HG03045 (cell line): ENCODE measurements around the gene WIPF3.
"Not testable (repeated sequence)": the region's sequence is repeated elsewhere in the genome, so short reads cannot be mapped to it uniquely, and the experiment has no call there.

Experiments used
- ATAC-seq: cut with Tn5 transposase; IDR thresholded peaks from one replicate; pipeline ENCODE4 v1.9.1; 2021; ENCODE audit warnings: mild to moderate bottlenecking, moderate library complexity; ENCODE audit not compliant: unreplicated experiment

WIPF3 gene

GRCh38 chr7:29875741-29876140, 69.4 kb downstream of the WIPF3 start:
- no peak for ATAC-seq

GRCh38 chr7:29877196-29877595, 70.9 kb downstream of the WIPF3 start:
- ATAC-seq = no peak

DNA sequence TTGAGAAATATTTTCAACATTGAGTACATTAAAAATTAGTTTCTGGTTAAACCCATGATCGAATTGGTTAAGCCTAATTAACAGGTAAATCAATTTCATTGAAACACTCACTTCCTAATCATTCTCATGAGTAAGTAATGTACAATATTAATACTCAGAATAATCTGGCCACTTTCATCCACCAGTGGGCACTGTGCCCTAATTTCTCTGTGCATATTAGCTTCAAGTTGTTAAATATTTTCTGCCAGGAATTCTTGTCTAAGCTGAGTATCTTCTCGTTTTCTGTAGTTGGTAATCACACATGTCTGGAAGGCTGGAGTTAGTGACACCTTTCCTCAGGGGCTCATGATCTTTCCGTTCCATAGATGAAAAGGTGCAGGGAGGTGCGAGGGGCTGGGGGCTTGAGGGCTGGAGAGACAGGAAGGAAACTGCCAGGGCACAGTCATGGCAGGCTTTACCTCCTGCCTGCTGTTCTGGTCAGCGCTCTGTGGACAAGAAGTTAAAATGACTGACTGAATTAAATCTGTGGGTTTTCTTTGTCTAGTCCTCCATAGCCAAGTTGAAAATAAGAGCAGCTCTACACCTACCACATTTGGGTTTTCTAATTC, 71.9 kb downstream of the WIPF3 start:
- ATAC-seq = no peak

- no peak for ATAC-seq
Observed at GRCh38 chr7:29879609-29880008, 73.3 kb downstream of the WIPF3 start.

- no peak for ATAC-seq
Observed at GRCh38 chr7:29881724-29882123, 75.4 kb downstream of the WIPF3 start.

- no peak for ATAC-seq
Observed at GRCh38 chr7:29882481-29882880, 76.2 kb downstream of the WIPF3 start.

- no peak for ATAC-seq
Observed at GRCh38 chr7:29883462-29884398, 77.4 kb downstream of the WIPF3 start.

DNA sequence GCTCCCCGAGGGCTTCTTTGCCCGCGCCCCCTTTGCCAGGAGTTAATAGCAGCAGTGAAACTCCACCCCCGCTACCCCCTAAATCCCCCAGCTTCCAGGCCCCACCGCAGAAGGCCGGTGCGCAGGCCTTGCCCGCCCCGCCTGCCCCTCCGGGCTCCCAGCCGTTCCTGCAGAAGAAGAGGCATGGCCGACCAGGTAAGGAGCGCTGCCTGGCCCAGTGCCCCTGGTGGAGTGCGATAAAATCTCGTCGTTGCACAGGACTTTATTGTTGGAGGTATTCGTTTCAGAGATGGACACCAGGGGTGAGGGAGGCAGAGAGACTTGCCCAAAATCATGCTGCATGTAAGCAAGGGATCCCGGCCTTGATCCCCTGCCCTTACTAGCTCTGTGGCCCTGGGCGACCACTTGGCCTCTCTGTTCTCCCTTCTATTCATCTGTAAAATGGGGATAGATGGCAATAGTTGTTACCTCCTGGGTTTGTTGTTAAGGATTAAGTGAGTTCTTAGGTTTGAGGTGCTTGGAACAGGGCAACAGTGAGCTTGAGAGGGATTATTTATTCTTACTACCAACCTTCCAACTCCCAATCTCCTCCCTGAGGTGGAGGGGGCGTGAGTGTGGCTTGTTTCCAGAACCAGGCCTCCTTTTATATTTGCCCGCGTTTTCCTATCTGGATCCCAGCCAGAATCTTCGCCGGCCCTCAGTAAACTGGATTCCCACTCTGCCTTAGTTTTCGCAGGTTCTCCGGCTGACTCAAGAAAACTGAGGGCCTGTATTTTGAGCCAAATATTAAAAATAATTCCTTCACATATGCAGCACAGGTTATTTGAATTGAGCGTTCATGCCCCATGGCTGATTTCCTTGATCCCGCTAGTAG, 78.3 kb downstream of the WIPF3 start:
- ATAC-seq = no peak

DNA sequence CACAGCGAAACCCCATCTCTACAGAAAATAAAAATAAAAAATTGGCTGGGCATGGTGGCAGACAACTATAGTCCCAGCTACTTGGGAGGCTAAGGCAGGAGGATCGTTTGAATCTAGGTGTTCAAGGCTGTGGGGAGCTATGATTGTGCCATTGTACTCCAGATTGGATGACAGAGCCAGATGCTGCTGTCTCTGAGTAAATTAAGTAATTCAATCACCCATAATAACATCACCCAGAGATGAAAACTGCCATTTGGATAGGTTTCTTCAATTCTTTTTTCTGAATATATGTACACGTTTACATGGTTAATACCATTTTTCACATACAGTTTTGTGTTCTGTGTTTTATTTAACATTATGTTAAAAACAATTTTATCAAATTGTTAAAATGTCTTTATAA, 79.3 kb downstream of the WIPF3 start:
- ATAC-seq = no peak

DNA sequence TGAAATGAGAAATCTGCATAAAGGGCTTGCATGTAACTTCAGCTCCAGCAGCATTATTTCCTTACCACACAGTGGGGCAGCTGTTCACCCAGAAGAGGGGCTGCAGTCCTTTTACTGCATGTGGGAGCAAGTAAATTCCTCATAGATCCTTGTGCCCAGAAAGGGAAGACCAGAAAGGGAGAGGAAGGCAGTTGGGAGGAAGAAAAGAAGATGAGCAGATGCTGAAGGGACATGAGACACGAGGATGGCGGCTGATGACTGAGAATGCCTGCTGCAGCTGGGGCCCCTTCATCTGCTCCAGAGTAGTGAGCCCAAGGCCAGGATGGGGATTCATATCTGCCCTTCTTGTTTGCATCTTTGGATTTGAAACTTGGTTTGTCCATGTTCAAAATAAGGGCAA, 80.5 kb downstream of the WIPF3 start:
- ATAC-seq = no peak

DNA sequence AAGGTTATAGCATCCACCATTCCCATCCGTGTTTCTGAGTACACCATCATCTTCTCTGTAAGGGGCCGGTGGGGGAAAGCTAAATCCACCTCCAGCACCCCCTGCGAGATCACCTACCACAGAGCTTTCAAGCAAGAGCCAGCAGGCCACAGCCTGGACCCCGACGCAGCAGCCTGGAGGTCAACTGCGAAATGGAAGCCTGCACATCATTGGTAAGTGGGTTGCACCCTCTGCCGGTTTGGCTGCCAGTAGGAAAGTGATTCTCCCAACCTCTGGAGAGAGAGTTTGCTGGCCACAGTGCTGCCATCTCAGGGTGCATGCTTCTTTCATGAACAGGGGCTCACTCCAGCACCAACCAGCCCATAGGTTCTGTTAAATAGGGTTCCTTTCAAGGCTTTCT, 81.7 kb downstream of the WIPF3 start:
- ATAC-seq = no peak

DNA sequence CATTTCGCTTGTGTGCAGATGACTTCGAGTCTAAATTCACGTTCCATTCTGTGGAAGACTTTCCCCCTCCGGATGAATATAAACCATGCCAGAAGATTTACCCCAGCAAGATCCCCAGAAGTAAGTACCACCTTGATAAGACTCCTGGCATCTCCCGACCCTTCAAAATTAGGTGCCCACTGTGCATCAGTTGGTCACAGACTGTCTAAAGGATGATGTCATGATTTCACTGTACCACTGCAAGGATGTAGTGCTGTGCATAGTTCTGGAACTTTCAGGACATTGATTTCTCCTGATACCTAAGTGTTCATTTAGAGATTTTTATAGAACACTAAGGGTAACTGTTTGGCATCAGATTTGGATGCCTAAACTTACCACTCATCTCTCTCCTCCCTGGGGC, 83.0 kb downstream of the WIPF3 start:
- no peak for ATAC-seq

DNA sequence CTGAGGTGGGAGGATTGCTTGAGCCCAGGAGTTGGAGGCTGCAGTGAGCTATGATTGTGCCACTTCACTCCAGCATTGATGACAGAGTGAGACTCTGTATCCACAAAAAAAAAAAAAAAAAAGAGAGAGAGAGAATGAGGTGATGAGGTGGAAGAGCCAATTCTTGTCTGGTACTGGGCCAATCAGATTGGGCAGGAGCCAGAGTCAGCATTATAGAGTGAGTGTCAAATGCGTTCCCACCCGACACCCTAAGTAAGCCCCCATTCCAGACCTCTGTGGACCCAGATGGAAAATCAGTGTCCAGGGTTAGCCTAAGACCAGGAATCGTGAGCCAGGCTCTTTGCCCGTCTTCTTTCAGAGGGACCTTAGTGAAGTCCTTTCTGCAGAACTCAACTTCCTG, 83.9 kb downstream of the WIPF3 start:
- ATAC-seq = no peak

GRCh38 chr7:29890786-29891185, 84.5 kb downstream of the WIPF3 start:
- not testable (repeated sequence) for ATAC-seq

DNA sequence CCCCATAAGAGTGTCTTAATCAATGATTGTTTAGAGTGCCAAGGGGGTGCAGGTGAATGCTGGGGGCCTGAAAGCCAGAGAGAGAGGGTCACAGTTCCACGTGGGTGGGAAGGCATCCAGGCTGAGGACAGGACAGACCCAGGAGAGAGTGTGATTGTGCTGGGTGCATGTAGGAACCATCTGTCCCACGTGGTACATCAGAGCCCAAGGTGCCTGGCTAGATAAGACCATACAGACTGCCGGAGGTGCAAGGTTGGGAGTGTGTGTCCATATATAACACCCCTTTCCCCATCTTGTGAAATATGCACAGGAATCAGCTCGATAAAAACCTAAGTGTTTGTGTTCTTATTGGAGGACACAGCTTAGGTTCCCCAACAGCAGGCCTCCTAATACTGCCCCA, 85.5 kb downstream of the WIPF3 start:
- ATAC-seq = no peak

DNA sequence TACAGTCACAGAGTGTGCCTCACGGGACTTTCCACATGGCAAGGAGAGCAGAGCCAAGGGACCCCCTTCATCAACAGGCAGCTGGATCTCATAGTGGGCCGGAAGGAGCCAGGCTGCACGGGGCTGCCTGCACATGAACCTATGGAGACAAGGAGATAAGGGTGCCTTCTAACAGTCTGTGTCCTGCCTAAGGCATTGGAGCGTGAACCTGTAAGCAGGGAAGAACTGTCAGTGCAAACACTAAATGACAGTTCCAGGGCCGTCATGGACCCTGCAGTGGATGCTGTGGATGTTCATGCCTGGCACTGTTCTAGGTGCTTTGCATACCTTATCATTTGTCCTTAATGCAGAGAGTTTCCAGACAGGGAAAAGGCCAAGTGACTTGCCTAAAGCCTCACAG, 85.9 kb downstream of the WIPF3 start:
- no peak for ATAC-seq

DNA sequence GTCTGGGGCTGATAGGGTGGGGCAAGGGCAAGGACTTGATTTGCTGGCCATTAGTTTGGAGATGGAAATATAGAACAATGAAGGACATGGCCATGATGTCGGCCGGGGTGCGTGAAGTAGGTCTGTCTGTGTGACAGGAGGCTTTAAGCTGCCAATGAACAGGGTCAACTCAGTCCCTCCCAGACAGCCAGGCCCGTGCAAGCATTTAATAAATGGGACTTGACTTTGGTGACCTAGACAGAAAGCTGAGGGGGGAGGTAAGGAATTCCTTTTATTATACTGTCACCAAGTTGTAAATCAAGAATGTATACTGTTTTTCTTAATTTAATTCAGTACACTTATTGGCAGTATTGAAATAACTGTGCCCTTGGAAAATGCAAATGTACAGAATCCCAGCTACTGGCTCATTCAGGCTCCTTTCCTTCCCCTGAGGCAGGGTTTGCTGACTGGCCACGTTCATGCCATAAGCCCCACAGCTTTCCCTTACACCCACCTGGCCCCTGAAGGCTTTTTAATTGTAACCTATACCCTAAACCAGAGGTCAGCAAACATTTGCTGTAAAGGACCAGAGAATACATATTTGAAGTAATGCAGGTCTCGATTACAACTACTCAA, 87.2 kb downstream of the WIPF3 start:
- no peak for ATAC-seq

DNA sequence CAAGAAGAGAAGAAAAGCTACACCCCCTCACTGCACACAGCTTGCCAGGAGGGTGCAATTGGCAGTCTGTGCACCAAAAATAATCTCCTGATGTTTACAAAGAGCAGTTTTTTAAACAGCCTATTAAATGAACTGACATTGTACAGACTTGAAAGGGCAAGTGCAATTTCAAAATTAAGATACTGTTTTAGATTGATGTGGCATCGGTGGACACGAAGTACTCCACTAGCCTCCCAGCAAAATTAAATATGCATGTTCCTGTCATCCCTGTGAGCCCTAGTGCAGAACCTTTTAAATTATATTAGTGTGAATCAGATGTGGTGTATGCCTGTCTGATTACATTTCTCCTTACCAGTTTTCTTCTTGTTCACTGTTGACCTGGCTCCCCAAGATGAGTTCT, 87.9 kb downstream of the WIPF3 start:
- no peak for ATAC-seq

- no peak for ATAC-seq
Observed at GRCh38 chr7:29895559-29895958, 89.3 kb downstream of the WIPF3 start.

DNA sequence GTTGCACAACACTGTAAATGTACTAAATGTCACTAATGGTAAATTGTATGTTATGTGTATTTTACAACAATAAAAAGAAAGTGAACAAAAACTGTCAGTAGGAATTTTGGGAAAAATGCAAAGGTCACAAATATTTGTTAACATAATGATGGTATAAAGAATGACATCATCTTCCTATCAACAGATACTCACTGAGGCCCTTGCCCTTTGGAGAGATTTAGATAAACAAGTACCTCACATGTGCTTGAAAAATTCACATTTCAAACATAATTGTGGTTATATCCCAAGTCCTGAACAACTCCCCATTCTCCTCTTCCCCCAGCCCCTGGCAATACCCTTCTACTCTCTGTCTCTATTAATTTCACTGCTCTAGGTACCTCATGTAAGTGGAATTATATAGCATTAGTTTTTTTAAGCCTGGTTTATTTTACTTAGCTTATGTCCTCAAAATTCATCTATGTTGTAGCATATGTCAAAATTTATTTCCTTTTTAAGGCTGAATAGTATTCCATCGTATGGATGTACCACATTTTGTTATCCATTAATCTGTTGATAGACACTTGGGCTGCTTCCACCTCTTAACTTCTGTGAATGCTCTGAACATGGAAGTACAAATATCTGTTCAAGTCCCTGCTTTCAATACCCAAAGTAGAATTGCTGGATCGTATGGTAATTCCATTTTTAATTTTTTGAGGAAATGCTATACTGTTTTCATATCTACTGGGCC, 90.5 kb downstream of the WIPF3 start:
- ATAC-seq = no peak
